ENCODE data around the gene AACS.

AACS gene

DNA sequence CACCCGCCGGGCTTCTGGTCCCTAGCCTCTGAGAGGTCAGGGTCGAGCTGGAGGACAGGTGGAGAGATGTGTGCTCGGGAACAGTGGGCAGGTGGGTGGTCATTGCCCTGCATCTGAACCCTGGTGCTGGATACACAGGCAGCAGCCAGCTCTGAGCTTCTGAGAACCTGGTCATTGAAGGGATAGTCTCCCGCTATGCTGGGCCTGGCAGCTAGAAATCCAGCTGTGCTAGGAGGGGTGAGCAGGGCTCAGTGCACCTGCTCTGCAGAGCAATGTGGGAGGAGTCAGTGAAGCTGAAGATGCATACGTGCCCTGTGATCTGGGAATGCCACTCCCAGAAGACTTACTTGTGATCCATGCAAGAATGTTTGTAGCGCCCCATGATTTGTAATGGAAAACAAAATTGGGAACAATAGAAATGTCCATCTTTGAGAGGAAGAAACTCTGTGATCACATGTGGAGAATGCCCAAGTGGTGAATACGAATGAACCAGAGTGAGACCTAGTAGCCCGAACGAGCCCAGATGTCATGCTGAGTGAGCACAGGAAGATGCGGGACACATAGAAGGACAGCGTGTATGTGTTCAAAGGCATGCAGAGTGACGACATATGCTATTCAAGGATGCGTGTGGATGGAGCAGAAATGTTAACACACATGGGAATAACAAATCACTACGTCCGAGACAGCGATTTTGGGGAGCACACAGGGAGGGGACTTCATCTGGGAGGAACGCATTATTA lies 63.4 kb downstream of the AACS start:
- no peak for DNase-seq (ENCODE audit: extremely low spot score)
- POLR2A ChIA-PET = no interaction called here
- CTCF ChIA-PET = no interaction called here
- TF ChIP-seq FOXM1 (IDR thresholded peaks at IDR 0.05; ENCODE audit: borderline replicate concordance) (no peak), ARNT (IDR thresholded peaks at IDR 0.05) (no peak), LEF1 (IDR thresholded peaks at IDR 0.05; ENCODE audit: borderline replicate concordance) (no peak), ELF4 (IDR thresholded peaks at IDR 0.05) (no peak), NFRKB (IDR thresholded peaks at IDR 0.05) (no peak), BHLHE40 (IDR thresholded peaks at IDR 0.05; ENCODE audit: borderline replicate concordance) (no peak), HDGF (IDR thresholded peaks at IDR 0.05; ENCODE audit: borderline replicate concordance) (no peak), FOXA1 (IDR thresholded peaks at IDR 0.05) (no peak), SP1 (IDR thresholded peaks at IDR 0.05) (no peak), SUZ12 (IDR thresholded peaks at IDR 0.05) (no peak), CTBP1 (IDR thresholded peaks at IDR 0.05; ENCODE audit: borderline replicate concordance) (no peak), ZNF384 (IDR thresholded peaks at IDR 0.05) (no peak)
- TF ChIP-seq, protein P1, sequence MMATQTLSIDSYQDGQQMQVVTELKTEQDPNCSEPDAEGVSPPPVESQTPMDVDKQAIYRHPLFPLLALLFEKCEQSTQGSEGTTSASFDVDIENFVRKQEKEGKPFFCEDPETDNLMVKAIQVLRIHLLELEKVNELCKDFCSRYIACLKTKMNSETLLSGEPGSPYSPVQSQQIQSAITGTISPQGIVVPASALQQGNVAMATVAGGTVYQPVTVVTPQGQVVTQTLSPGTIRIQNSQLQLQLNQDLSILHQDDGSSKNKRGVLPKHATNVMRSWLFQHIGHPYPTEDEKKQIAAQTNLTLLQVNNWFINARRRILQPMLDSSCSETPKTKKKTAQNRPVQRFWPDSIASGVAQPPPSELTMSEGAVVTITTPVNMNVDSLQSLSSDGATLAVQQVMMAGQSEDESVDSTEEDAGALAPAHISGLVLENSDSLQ (IDR thresholded peaks at IDR 0.05) = no peak

DNA sequence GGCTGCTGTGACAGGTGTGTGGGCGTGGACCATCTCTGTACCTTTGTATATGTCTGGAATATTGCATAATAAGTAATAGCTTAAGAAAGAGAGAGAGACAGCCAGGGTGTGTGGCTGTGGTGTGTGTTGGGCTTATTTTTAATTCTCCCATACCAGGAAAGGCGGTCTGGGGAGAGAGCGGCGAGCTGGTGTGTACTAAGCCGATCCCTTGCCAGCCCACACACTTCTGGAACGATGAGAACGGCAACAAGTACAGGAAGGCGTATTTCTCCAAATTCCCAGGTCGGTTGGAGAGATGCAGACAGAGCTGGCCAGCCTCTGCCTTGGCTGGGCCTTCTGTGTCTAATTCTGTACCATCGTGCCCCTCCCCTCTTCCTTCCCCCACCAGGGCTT lies 63.9 kb downstream of the AACS start:
- ChIA-PET POLR2A (no interaction called here), CTCF (no interaction called here)

DNA sequence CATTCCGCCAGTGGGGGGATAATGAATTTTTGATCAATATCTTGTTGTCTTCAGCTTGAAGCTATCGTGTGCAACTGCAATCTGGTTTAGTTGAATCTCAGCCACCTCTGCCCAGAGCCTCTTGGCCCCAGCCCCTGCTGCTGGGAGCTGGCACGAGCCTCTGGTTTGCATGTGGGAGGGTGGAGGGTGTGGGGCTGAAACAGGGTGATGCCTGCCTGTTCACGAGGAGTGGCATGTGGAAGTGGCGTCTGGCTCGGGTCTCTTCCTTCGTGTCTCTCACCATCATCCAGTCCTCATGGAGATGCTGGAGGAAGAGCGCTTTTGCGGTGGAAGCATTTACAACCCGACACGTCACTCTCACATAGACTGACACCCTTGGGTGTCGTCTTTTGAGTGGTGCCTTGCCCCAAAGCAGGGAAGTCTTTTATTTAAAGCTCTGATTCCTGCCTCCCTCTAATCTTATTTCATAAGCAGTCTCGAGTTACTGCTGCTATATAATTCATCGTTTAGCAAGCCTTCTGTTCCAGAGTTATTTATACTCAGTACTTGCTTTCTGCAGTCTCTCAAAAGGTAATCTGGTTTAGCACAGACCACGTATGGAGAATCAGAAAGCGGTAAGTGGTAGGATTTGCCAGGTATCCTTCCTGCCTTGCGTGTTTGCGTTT lies 64.5 kb downstream of the AACS start:
- no peak for DNase-seq (ENCODE audit: extremely low spot score)
- ChIA-PET POLR2A (no interaction called here), CTCF (interaction anchor here (0.6 kb wide), 1 partner anchor 157 kb away, joined by 3 read pairs; no protein-coding TSS in a partner anchor)
- TF ChIP-seq BHLHE40 (IDR thresholded peaks at IDR 0.05; ENCODE audit: borderline replicate concordance) = no peak
- TF ChIP-seq HDGF (IDR thresholded peaks at IDR 0.05; ENCODE audit: borderline replicate concordance) = no peak
- no peak for TF ChIP-seq SP1 (IDR thresholded peaks at IDR 0.05)
- TF ChIP-seq ARNT (IDR thresholded peaks at IDR 0.05) = no peak
- TF ChIP-seq, protein P1 (IDR thresholded peaks at IDR 0.05) = no peak
- no peak for TF ChIP-seq FOXK2 (IDR thresholded peaks at IDR 0.05)
- no peak for TF ChIP-seq CTBP1 (IDR thresholded peaks at IDR 0.05; ENCODE audit: borderline replicate concordance)
- no peak for TF ChIP-seq ZNF384 (IDR thresholded peaks at IDR 0.05)
- TF ChIP-seq FOXM1 (IDR thresholded peaks at IDR 0.05; ENCODE audit: borderline replicate concordance) = no peak
- no peak for TF ChIP-seq LEF1 (IDR thresholded peaks at IDR 0.05; ENCODE audit: borderline replicate concordance)

More for the DNA sequence above, 63.9 kb downstream of the AACS start:
- no peak for DNase-seq (ENCODE audit: extremely low spot score)
- TF ChIP-seq L3MBTL2 (conservative IDR thresholded peaks at IDR 0.05) (no peak), FOXA1 (IDR thresholded peaks at IDR 0.05) (no peak), BHLHE40 (IDR thresholded peaks at IDR 0.05; ENCODE audit: borderline replicate concordance) (no peak), FOXM1 (IDR thresholded peaks at IDR 0.05; ENCODE audit: borderline replicate concordance) (no peak), CTBP1 (IDR thresholded peaks at IDR 0.05; ENCODE audit: borderline replicate concordance) (no peak), SUZ12 (IDR thresholded peaks at IDR 0.05) (no peak), ARNT (IDR thresholded peaks at IDR 0.05) (no peak), NFRKB (IDR thresholded peaks at IDR 0.05) (no peak), FOXK2 (IDR thresholded peaks at IDR 0.05) (no peak), ELF4 (IDR thresholded peaks at IDR 0.05) (no peak), HDGF (IDR thresholded peaks at IDR 0.05; ENCODE audit: borderline replicate concordance) (no peak), ZNF384 (IDR thresholded peaks at IDR 0.05) (no peak), SP1 (IDR thresholded peaks at IDR 0.05) (no peak), LEF1 (IDR thresholded peaks at IDR 0.05; ENCODE audit: borderline replicate concordance) (no peak), TARDBP (IDR thresholded peaks at IDR 0.05) (no peak)
- TF ChIP-seq, protein P1 (IDR thresholded peaks at IDR 0.05) = no peak

DNA sequence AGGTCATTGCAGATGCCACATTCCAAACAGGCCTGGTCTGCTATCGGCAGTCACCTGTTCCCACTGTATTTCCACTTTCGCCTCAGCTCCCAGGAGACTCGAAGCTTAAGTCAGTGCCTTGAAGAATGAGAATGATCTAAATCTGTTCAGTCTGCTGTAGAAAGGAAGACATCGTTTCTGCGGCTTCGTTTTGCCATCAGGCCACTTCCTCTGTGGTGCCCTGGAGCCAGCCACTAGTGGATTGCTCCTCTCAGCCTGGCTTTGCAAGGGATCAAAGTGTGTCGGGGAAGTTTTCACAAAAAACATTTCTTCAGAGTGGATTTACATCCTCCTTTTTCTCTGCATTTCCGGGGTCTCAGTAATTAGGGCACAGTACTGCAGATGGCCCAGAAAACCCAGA lies 66.7 kb downstream of the AACS start:
- ChIA-PET CTCF (interaction anchor here (0.7 kb wide), 1 partner anchor 70 kb away, joined by 3 read pairs; no protein-coding TSS in a partner anchor), POLR2A (no interaction called here)
- DNase-seq (ENCODE audit: extremely low spot score) = no peak
- TF ChIP-seq HDGF (IDR thresholded peaks at IDR 0.05; ENCODE audit: borderline replicate concordance) (no peak), CTBP1 (IDR thresholded peaks at IDR 0.05; ENCODE audit: borderline replicate concordance) (no peak), NFRKB (IDR thresholded peaks at IDR 0.05) (no peak), LEF1 (IDR thresholded peaks at IDR 0.05; ENCODE audit: borderline replicate concordance) (no peak), SUZ12 (IDR thresholded peaks at IDR 0.05) (no peak), FOXA1 (IDR thresholded peaks at IDR 0.05) (no peak), ELF4 (IDR thresholded peaks at IDR 0.05) (no peak), ZNF384 (IDR thresholded peaks at IDR 0.05) (no peak), L3MBTL2 (conservative IDR thresholded peaks at IDR 0.05) (no peak), SP1 (IDR thresholded peaks at IDR 0.05) (no peak), ARNT (IDR thresholded peaks at IDR 0.05) (no peak), FOXM1 (IDR thresholded peaks at IDR 0.05; ENCODE audit: borderline replicate concordance) (no peak), BHLHE40 (IDR thresholded peaks at IDR 0.05; ENCODE audit: borderline replicate concordance) (no peak)
- TF ChIP-seq, protein P1 (IDR thresholded peaks at IDR 0.05) = no peak
